HG03460 (cell line): ENCODE results near the gene TMBIM1.
"Not testable (repeated sequence)": the region's sequence is repeated elsewhere in the genome, so short reads cannot be mapped to it uniquely, and the experiment has no call there.

Experiments used
- ATAC-seq: cut with Tn5 transposase; IDR thresholded peaks from one replicate; pipeline ENCODE4 v1.9.1; 2021; ENCODE audit not compliant: unreplicated experiment

Gene TMBIM1

GRCh38 chr2:218291318-218292047 is 820 bp downstream of the TMBIM1 start:
- ATAC-seq: no peak

GRCh38 chr2:218290316-218291261 is 1.7 kb downstream of the TMBIM1 start:
- peak; percentile 61 for ATAC-seq

- ATAC-seq: no peak
Observed at GRCh38 chr2:218289639-218290315, 2.5 kb downstream of the TMBIM1 start.

- peak; percentile 67 for ATAC-seq
Observed at GRCh38 chr2:218286570-218287459, 5.5 kb downstream of the TMBIM1 start.

GRCh38 chr2:218285604-218286003 is 6.7 kb downstream of the TMBIM1 start:
- ATAC-seq: no peak

- ATAC-seq: no peak
Observed at GRCh38 chr2:218284106-218284811, 8.0 kb downstream of the TMBIM1 start.

- ATAC-seq: no peak
Observed at GRCh38 chr2:218282173-218282991, 9.9 kb downstream of the TMBIM1 start.

- no peak for ATAC-seq
Observed at GRCh38 chr2:218281449-218281848, 10.9 kb downstream of the TMBIM1 start.

GRCh38 chr2:218280260-218280870 is 11.9 kb downstream of the TMBIM1 start:
- ATAC-seq: no peak

GRCh38 chr2:218278531-218279360 is 13.6 kb downstream of the TMBIM1 start:
- ATAC-seq: no peak

- ATAC-seq: no peak
Observed at GRCh38 chr2:218277921-218278320, 14.4 kb downstream of the TMBIM1 start.

- ATAC-seq: no peak
Observed at GRCh38 chr2:218276986-218277755, 15.1 kb downstream of the TMBIM1 start.

GRCh38 chr2:218275371-218276072 is 16.8 kb downstream of the TMBIM1 start:
- no peak for ATAC-seq

- ATAC-seq: no peak
Observed at GRCh38 chr2:218274586-218274985, 17.7 kb downstream of the TMBIM1 start.

GRCh38 chr2:218273908-218274249 is 18.4 kb downstream of the TMBIM1 start:
- no peak for ATAC-seq

- not testable (repeated sequence) for ATAC-seq
Observed at GRCh38 chr2:218273214-218273907, 18.9 kb downstream of the TMBIM1 start.
